Gastrocnemius medialis (tissue), 4 donors: ENCODE data around the gene NGFR. TPM values are rescaled to one million over a fixed set of nuclear protein-coding genes. Genes with fewer than 3 reads are reported as not detected.

ENCODE experiments used
- ATAC-seq, 2 donors: fragments of 150-250 bp; one replicate each; pipeline ENCODE4 v1.9.1; 2016
- DNase-seq, 2 donors: peaks; one replicate each; pipeline ENCODE4 v3.0.0-alpha.2; 2019
- H3K27ac ChIP-seq, 4 donors: fragments of 200-600 bp; sonication (generic); 1 replicate in 1 of 4; 2 replicates in 3 of 4; pipeline ENCODE4 v1.5.1; 2016 to 2018; ENCODE audit warnings: mild to moderate bottlenecking in 2 of 4, moderate library complexity in 1 of 4
- H3K27me3 ChIP-seq, 3 donors: fragments of 200-600 bp; sonication (generic) in 2 of 3; 1 replicate in 1 of 3; 2 replicates in 2 of 3; pipeline versions ENCODE4 v1.5.1 to v1.6.0; 2016 to 2019; ENCODE audit warnings: mild to moderate bottlenecking in 1 of 3, moderate library complexity in 1 of 3
- H3K36me3 ChIP-seq, 2 donors: fragments of 200-600 bp; sonication (generic) in 1 of 2; one replicate each; pipeline ENCODE4 v1.5.1; 2017 to 2018
- H3K4me1 ChIP-seq, 2 donors: fragments of 200-600 bp; sonication (generic) in 1 of 2; one replicate each; pipeline ENCODE4 v1.5.1; 2016 to 2017; ENCODE audit warnings: mild to moderate bottlenecking in 2 of 2
- H3K4me3 ChIP-seq, 4 donors: fragments of 200-600 bp; sonication (generic) in 3 of 4; 1 replicate in 1 of 4; 2 replicates in 3 of 4; pipeline ENCODE4 v1.5.1; 2016 to 2019; ENCODE audit warnings: mild to moderate bottlenecking in 2 of 4
- H3K9me3 ChIP-seq, 3 donors: fragments of 200-600 bp; sonication (generic) in 2 of 3; 1 replicate in 1 of 3; 2 replicates in 2 of 3; pipeline ENCODE4 v1.5.1; 2016 to 2019
- POLR2A ChIP-seq, 2 donors: fragments of 450-650 bp; IDR thresholded peaks; one replicate each; pipeline ENCODE4 v1.6.1; 2017; ENCODE audit warnings: antibody characterized with exemption in 2 of 2, mild to moderate bottlenecking in 2 of 2, moderate library complexity in 2 of 2
- in situ Hi-C, 4 donors: fragments of 200-750 bp; cut with MboI; loops; one replicate each; pipeline versions ENCODE4 v1.15.0 to v1.8.0; 2017; ENCODE audit warnings: low sequenced_read_pairs in 4 of 4
- intact Hi-C: fragments of 100-400 bp; cut with DNase I; formaldehyde crosslinking; loops from one replicate; pipeline ENCODE4 v1.15.1; 2023; ENCODE audit warnings: low total_unique reads
- total RNA-seq, 4 donors: library from RNA; depleted of rRNA; stranded (reverse); fragments of >200 nt; gene quantifications; one replicate each; pipeline versions ENCODE4 v1.1.0 to v1.2.3, GENCODE V29; 2016
- TF ChIP-seq, protein P1 (sequence below), 5 experiments: fragments of 450-650 bp in 3 of 5; fragments of 200-600 bp in 2 of 5; sonication (generic) in 2 of 5; IDR thresholded peaks in 4 of 5; conservative IDR thresholded peaks in 1 of 5; 1 replicate in 4 of 5; 2 replicates in 1 of 5; pipeline ENCODE4 v1.5.1; 2016 to 2019; ENCODE audit warnings: antibody characterized with exemption in 5 of 5, mild to moderate bottlenecking in 3 of 5, moderate library complexity in 3 of 5

NGFR gene
- total RNA-seq, 4 donors from 2014 or later: 0.41 to 3.2 (median 1.0) TPM; not detected in 1

DNA sequence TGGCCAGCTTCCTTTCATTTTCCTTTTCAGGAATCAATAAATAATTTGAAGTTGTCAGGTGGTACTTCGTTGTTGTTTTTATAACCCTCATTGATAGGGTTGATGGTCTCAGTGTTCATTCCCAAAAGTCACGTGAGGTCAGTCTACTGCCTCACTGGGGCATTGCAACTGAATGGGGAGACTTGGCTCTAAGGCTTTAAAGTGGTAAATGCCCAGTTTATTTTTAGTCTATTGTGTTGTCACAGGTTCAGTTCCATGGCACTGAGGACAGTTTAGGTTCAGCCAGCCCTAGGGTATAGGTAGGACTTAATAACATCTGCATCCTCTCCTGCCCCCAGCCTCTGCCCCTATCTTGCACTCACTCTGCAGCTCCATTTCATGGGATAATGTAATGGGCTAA is 33.5 kb upstream of the NGFR start:
- H3K36me3 ChIP-seq: no peaks in the 10 kb centered on the region
- no peak overlapping the region for H3K27ac ChIP-seq
- ATAC-seq: no peak
- no peak overlapping the region for H3K4me3 ChIP-seq
- intact Hi-C loops: no loop called here
- H3K4me1 ChIP-seq: peaks cover 0 to 3% of the 10 kb centered on the region in 2 donors
- in situ Hi-C loops: no loop called here
- H3K27me3 ChIP-seq: no peaks in the 10 kb centered on the region
- no peaks in the 10 kb centered on the region for H3K9me3 ChIP-seq
- no peak for DNase-seq
- TF ChIP-seq, protein P1, sequence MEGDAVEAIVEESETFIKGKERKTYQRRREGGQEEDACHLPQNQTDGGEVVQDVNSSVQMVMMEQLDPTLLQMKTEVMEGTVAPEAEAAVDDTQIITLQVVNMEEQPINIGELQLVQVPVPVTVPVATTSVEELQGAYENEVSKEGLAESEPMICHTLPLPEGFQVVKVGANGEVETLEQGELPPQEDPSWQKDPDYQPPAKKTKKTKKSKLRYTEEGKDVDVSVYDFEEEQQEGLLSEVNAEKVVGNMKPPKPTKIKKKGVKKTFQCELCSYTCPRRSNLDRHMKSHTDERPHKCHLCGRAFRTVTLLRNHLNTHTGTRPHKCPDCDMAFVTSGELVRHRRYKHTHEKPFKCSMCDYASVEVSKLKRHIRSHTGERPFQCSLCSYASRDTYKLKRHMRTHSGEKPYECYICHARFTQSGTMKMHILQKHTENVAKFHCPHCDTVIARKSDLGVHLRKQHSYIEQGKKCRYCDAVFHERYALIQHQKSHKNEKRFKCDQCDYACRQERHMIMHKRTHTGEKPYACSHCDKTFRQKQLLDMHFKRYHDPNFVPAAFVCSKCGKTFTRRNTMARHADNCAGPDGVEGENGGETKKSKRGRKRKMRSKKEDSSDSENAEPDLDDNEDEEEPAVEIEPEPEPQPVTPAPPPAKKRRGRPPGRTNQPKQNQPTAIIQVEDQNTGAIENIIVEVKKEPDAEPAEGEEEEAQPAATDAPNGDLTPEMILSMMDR (IDR thresholded peaks at IDR 0.05 in 4 of 5, conservative IDR thresholded peaks at IDR 0.05 in 1 of 5): no peak

DNA sequence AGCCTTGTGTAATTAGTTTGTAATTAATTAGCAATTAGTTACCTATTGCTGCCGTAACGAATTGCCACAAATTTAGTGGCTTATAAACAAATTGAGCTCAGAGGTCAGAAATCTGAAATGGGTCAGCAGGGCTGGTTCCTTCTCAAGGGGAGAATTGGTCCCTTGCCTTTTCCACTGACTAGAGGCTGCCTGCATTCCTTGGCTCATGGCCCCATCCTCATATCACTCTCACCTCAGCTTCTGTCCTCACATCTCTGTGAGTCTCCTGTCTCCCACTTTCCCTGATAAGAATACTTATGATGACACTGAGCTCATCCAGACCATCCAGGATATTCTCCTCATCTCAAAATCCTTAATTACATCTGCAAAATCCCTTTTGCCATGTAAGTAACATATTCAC is 31.0 kb upstream of the NGFR start:
- no peaks in the 10 kb centered on the region for H3K36me3 ChIP-seq
- H3K4me1 ChIP-seq: peaks cover 0 to 3% of the 10 kb centered on the region in 2 donors
- ATAC-seq (no peak), DNase-seq (no peak)
- intact Hi-C loops (no loop called here), in situ Hi-C loops (no loop called here)
- H3K27ac ChIP-seq: no peak overlapping the region
- no peak overlapping the region for H3K4me3 ChIP-seq
- no peaks in the 10 kb centered on the region for H3K9me3 ChIP-seq
- TF ChIP-seq, protein P1 (IDR thresholded peaks at IDR 0.05 in 4 of 5, conservative IDR thresholded peaks at IDR 0.05 in 1 of 5): no peak
- no peak for TF ChIP-seq POLR2A (IDR thresholded peaks at IDR 0.05)
- H3K27me3 ChIP-seq: no peaks in the 10 kb centered on the region

DNA sequence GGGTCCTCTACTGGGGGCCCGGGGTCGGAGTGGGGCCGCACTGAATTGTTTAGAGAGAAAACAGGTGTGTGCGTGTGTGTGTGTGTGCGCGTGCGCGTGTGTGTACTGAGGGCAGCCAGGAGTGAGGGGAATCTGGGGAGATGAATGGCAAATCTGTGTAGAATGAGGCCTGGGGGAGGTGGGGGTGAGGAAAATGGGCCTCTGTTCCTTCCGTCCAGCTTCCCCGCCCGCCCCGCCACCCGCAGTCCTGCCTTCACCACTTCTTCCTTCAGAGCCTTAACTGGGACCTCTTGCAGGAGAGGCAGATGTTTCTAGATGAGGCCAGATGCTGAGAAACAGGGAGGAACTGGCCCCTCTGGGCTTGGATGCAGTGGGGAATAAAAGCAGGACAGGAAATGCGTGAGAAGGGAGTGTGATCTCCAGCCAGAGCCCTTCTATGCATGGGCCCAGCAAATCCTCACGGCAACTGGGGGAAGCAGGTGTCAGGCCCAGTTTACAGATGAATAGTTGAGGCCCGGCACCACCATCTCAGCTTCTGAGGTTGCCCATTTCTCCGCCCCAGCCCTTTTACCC is 29.7 kb upstream of the NGFR start:
- DNase-seq (no peak), ATAC-seq (no peak)
- Histone ChIP-seq H3K27me3 (no peaks in the 10 kb centered on the region), H3K27ac (no peak overlapping the region), H3K9me3 (no peaks in the 10 kb centered on the region), H3K4me3 (no peak overlapping the region), H3K36me3 (no peaks in the 10 kb centered on the region), H3K4me1 (peaks cover 0 to 5% of the 10 kb centered on the region in 2 donors)
- in situ Hi-C loops: no loop called here
- TF ChIP-seq, protein P1 (IDR thresholded peaks at IDR 0.05 in 4 of 5, conservative IDR thresholded peaks at IDR 0.05 in 1 of 5): no peak
- TF ChIP-seq POLR2A (IDR thresholded peaks at IDR 0.05): no peak
- intact Hi-C loops: no loop called here

DNA sequence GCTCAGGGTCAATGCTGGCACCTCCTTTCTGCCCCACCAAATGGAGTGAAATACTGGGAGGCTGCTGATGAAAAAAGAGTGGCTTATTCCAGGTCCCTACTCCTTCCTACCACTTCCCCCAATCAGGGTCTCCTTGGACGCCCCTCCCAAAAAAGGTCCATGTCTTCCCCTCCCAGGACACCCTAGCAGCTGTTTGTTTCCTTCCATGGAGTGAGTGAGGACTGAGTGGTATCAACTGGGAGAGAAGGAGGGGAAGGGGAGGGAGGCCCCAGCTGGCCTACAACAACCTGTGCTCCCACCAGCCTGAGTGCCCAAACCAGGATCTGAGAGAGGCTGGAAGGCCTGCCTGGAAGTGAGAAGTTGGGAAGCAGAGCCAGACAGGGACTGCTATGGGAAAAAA is 28.7 kb upstream of the NGFR start:
- Histone ChIP-seq H3K4me1 (peaks cover 6 to 15% of the 10 kb centered on the region in 2 donors), H3K27me3 (no peaks in the 10 kb centered on the region), H3K27ac (no peak overlapping the region), H3K9me3 (no peaks in the 10 kb centered on the region), H3K36me3 (no peaks in the 10 kb centered on the region), H3K4me3 (no peak overlapping the region)
- no peak for ATAC-seq
- DNase-seq: no peak
- TF ChIP-seq, protein P1 (IDR thresholded peaks at IDR 0.05 in 4 of 5, conservative IDR thresholded peaks at IDR 0.05 in 1 of 5): no peak
- TF ChIP-seq POLR2A (IDR thresholded peaks at IDR 0.05): no peak
- in situ Hi-C loops (no loop called here), intact Hi-C loops (no loop called here)

DNA sequence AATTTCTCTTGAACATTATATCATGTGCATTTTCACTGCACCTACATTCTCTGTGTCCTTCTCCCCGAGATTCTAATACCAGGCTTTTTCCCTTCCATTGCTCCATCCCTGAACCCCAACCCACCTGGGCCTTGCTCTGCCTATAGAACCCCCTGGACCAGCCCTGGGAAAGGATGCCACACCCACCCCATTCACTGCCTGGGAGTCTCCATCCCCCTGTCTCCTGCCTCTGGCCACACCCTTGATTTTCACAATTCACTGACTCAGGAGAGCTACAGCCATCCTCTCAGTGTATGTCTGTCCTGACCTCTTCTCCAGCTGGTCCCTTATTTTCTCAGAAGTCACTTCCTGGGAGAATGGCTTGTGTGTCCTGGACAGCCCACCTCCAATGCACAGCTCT is 27.9 kb upstream of the NGFR start:
- DNase-seq (no peak), ATAC-seq (no peak)
- no peak for TF ChIP-seq POLR2A (IDR thresholded peaks at IDR 0.05)
- TF ChIP-seq, protein P1 (IDR thresholded peaks at IDR 0.05 in 4 of 5, conservative IDR thresholded peaks at IDR 0.05 in 1 of 5): no peak
- Histone ChIP-seq H3K27me3 (no peaks in the 10 kb centered on the region), H3K9me3 (no peaks in the 10 kb centered on the region), H3K36me3 (no peaks in the 10 kb centered on the region), H3K4me3 (no peak overlapping the region), H3K4me1 (peaks cover 11 to 18% of the 10 kb centered on the region in 2 donors), H3K27ac (no peak overlapping the region)
- intact Hi-C loops (no loop called here), in situ Hi-C loops (no loop called here)
